K562 (cell line): ENCODE measurements around the gene LTA4H. TPM values are rescaled to one million over a fixed set of nuclear protein-coding genes. Genes with fewer than 3 reads are reported as not detected.

Experiments used
- FOXO4 ChIP-seq: fragments of 450-650 bp; formaldehyde crosslinking; IDR thresholded peaks from 2 replicates; pipeline ENCODE4 v1.4.0; 2020; ENCODE audit warnings: mild to moderate bottlenecking, moderate library complexity
- HMGXB4 ChIP-seq: sonication (generic); formaldehyde crosslinking; IDR thresholded peaks from 2 replicates; pipeline ENCODE4 v1.8.1; 2023; ENCODE audit warnings: mild to moderate bottlenecking, missing genetic modification reagents
- ZNF316 ChIP-seq: fragments of 450-650 bp; IDR thresholded peaks from 2 replicates; pipeline ENCODE4 v1.6.1; 2016
- ZNF407 ChIP-seq: fragments of 450-650 bp; IDR thresholded peaks from 2 replicates; pipeline ENCODE4 v1.6.1; 2016; ENCODE audit warnings: low read depth
- polyA plus RNA-seq, 8 experiments: library from polyadenylated mRNA; depleted of rRNA in 4 of 8; stranded (reverse) in 5 of 8; unstranded in 3 of 8; fragments of >200 nt; fragmentation: Nextera tagmentation in 2 of 8; fragmentation: Illumina TruSeq in 1 of 8; extraction: Ambion mirVana in 2 of 8; extraction: Trizol in 1 of 8; gene quantifications; 2 replicates each; pipeline versions ENCODE4 v1.2.1 to v1.2.3, GENCODE V29; 2011 to 2014; ENCODE audit warnings: inconsistent platforms in 1 of 8, missing spikeins in 1 of 8
- total RNA-seq, 7 experiments: library from RNA; depleted of rRNA in 6 of 7; stranded (reverse); fragments of >200 nt in 6 of 7; fragmentation: Illumina TruSeq in 2 of 7; extraction: Trizol in 2 of 7; gene quantifications; 2 replicates each; pipeline versions ENCODE4 v1.2.1 to v1.2.3, GENCODE V29; 2011 to 2021; ENCODE audit warnings: low replicate concordance in 1 of 7

LTA4H gene
- total and polyA plus RNA-seq, 9 of the 15 experiments (the other 6 are each of a cell fraction or from before 2014, with no cell fraction given) = 25.2 to 58.1 (median 40.5) TPM

GRCh38 chr12:95984682-95985081 lies 50.7 kb downstream of the LTA4H start (continued):
- no peak for TF ChIP-seq ZNF407
- 0 out of 2 replicates have a peak, but pooled peaks have one; percentile 5 for TF ChIP-seq ZNF316
- TF ChIP-seq HMGXB4 (CRISPR knock-in tag) = no peak
- TF ChIP-seq FOXO4 (CRISPR knock-in tag) = no peak
